GM12873 (cell line): Measurements from ENCODE around the gene SNRPF.

Source experiments
- CTCF ChIP-seq: IDR thresholded peaks from 2 replicates; pipeline ENCODE4 v1.5.1; 2012; ENCODE audit warnings: low read depth, mild to moderate bottlenecking, moderate library complexity, low read length, control low read depth; ENCODE audit not compliant: insufficient read depth; ENCODE audit errors: missing control alignments

Gene SNRPF

GRCh38 chr12:95858451-95859343 lies at the start of gene SNRPF:
Gene SNRPF (plus strand): TSS chr12:95858952. CDS start chr12:95859074, 122 bp downstream.
- TF ChIP-seq CTCF: peak; percentile 24

GRCh38 chr12:95809000-95809680 lies 49.6 kb upstream of the SNRPF start:
- no peak for TF ChIP-seq CTCF

- no peak for TF ChIP-seq CTCF
Measured at GRCh38 chr12:95810411-95810810, 48.3 kb upstream of the SNRPF start.

- TF ChIP-seq CTCF: peak; percentile 48
Measured at GRCh38 chr12:95815632-95816212, 43.0 kb upstream of the SNRPF start.

- peak; percentile 26 for TF ChIP-seq CTCF
Measured at GRCh38 chr12:95820096-95820703, 38.6 kb upstream of the SNRPF start.

- no peak for TF ChIP-seq CTCF
Measured at GRCh38 chr12:95829395-95829794, 29.4 kb upstream of the SNRPF start.
